ENCODE data around the gene AMOTL1. TPM values are rescaled to one million over a fixed set of nuclear protein-coding genes. Genes with fewer than 3 reads are reported as not detected.

AMOTL1 gene
- total RNA-seq, 4 donors from 2014 or later = 47.2 to 91.6 (median 66.9) TPM

GRCh38 chr11:94793822-94794221 lies 25.7 kb downstream of the AMOTL1 start:
- H3K4me1 ChIP-seq = peaks cover 9 to 78% (median 23%) of the 10 kb centered on the region in 3 donors
- no peaks in the 10 kb centered on the region for H3K27me3 ChIP-seq
- no peak for TF ChIP-seq POLR2A (IDR thresholded peaks at IDR 0.05)
- peak overlapping the region in 3 of 4 donors; percentile 56 to 76 (median 64) for H3K27ac ChIP-seq
- 47 to 53% methylated on average over 2 of the region's 2 CpGs for WGBS, 2 donors
- intact Hi-C loops (cut with DNase I) = no loop called here
- no peak overlapping the region for H3K4me3 ChIP-seq
- no peaks in the 10 kb centered on the region for H3K36me3 ChIP-seq
- H3K9me3 ChIP-seq = no peaks in the 10 kb centered on the region
- DNase-seq = no peak

DNA sequence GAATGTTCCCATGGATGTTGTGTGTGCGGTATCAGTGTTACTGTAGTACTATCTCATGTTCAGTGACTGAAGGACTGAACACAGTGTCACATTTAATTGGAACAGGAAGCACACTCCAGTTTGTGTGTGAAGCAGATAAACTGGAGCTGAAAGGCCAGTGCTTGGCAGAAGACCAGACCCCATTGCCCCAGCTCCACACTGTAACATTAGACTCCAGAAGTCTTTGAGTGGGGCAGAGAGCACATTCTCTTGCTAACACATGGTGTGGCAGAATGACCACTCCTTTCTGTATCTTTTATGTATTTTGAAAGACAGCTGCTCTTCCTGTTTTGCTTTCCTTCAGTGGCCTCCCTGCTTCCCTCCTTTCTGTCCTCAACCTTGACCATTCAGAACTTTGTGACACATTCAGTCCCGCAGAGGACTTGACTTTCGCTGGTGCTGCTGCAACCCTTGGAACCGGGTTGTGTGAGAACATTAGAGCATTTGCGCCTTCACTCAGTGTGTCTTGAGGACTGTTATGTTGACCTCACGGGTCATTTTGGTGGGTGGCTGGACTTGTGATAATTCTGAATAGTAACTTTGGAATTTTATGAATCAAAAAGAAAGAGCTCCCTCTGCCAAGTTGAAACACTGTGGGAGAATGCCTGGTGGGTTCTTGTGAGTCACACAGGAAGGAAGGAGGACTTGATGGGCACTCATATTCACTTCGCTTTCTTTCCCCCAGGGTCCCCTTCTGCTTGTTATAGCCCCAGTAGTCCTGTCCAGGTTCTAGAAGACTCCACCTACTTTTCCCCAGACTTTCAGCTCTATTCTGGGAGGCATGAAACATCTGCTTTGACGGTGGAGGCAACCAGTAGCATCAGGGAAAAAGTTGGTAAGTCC lies 26.4 kb downstream of the AMOTL1 start:
- no peaks in the 10 kb centered on the region for H3K27me3 ChIP-seq
- H3K9me3 ChIP-seq = no peaks in the 10 kb centered on the region
- peaks cover 9 to 71% (median 20%) of the 10 kb centered on the region in 3 donors for H3K4me1 ChIP-seq
- peak overlapping the region in 1 of 4 donors; percentile 33 for H3K4me3 ChIP-seq
- WGBS, 2 donors = 53 to 72% methylated on average over 8 of the region's 8 CpGs
- peaks cover 3 to 5% (median 4%) of the 10 kb centered on the region in 3 donors for H3K36me3 ChIP-seq
- TF ChIP-seq POLR2A (IDR thresholded peaks at IDR 0.05) = no peak
- no peak for TF ChIP-seq CTCF (IDR thresholded peaks at IDR 0.05)
- intact Hi-C loops (cut with DNase I) = no loop called here
- peak overlapping the region; percentile 8 to 76 (median 60) for H3K27ac ChIP-seq
- no peak for DNase-seq

DNA sequence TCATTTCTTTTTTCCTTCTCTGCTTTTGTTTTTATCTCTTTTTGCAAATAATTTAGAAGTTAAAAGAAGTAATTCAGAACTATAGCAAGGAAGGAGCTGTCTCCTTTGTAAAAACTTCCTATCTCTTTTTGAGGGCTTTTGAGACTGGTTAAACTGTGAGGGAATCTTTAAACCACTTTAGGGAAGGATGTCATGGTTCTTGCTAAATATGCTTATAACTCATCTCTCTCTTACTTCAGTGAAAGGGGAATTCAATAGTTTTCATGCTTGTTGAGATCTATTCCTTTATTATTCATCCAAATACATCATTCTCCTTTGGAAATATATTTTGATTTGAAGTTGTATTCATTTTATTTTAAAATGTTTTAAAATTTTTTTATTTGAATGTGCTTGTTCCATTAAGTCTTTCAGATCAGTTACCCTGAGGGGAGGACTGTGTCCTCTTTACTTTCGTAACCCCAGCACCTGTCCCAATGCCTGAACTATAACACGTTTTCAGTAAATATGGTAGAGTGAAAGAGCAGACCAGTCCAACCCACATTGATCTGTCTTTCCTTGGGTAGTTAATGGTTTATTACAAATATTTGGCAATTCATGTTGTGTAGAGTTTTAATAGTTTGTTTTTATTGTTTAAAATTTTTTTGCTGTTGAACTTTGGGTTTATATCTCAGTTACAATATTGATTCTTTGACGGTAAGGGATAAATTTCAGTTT lies 27.5 kb downstream of the AMOTL1 start:
- H3K4me3 ChIP-seq = no peak overlapping the region
- H3K9me3 ChIP-seq = no peaks in the 10 kb centered on the region
- intact Hi-C loops (cut with DNase I) = no loop called here
- TF ChIP-seq POLR2A (IDR thresholded peaks at IDR 0.05) (no peak), CTCF (IDR thresholded peaks at IDR 0.05) (no peak)
- no peaks in the 10 kb centered on the region for H3K27me3 ChIP-seq
- WGBS, 2 donors = 80 to 85% methylated on average over 3 of the region's 3 CpGs
- H3K4me1 ChIP-seq = peaks cover 5 to 71% (median 16%) of the 10 kb centered on the region in 3 donors
- no peak for DNase-seq
- peaks cover 9 to 16% (median 12%) of the 10 kb centered on the region in 3 donors for H3K36me3 ChIP-seq
- peak overlapping the region in 2 of 4 donors; percentile 56 to 64 for H3K27ac ChIP-seq

DNA sequence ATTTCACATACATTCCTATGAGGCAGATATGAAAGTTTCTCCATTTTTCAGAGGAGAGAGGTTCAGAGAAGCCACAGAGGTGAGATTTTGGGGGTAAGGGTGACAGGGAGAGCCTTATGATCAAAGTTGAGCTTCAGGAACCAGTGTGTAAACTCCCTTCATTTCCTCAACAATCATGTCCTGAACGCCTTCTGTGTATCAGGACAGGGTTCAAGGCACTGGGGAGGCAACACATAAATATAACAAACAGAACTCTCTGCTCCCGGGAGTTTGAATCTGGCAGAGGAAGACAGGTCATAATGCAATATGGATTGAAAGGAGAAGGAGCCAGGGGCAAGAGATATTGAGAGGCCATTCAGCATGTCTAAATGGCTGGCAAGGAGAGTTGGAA lies 28.0 kb downstream of the AMOTL1 start:
- no peak for TF ChIP-seq POLR2A (IDR thresholded peaks at IDR 0.05)
- TF ChIP-seq CTCF (IDR thresholded peaks at IDR 0.05) = no peak
- Histone ChIP-seq H3K4me1 (peaks cover 5 to 71% (median 18%) of the 10 kb centered on the region in 3 donors), H3K27me3 (no peaks in the 10 kb centered on the region), H3K4me3 (no peak overlapping the region), H3K36me3 (peaks cover 11 to 22% (median 12%) of the 10 kb centered on the region in 3 donors), H3K27ac (no peak overlapping the region), H3K9me3 (no peaks in the 10 kb centered on the region)
- 53 to 57% methylated on average over 2 of the region's 2 CpGs for WGBS, 2 donors
- DNase-seq = no peak
- intact Hi-C loops (cut with DNase I) = no loop called here

GRCh38 chr11:94796863-94797262 lies 28.7 kb downstream of the AMOTL1 start:
- DNase-seq = no peak
- H3K4me3 ChIP-seq = no peak overlapping the region
- intact Hi-C loops (cut with DNase I) = no loop called here
- 64 to 79% methylated on average over 4 of the region's 4 CpGs for WGBS, 2 donors
- H3K9me3 ChIP-seq = no peaks in the 10 kb centered on the region
- peaks cover 5 to 71% (median 23%) of the 10 kb centered on the region in 3 donors for H3K4me1 ChIP-seq
- no peaks in the 10 kb centered on the region for H3K27me3 ChIP-seq
- no peak for TF ChIP-seq POLR2A (IDR thresholded peaks at IDR 0.05)
- TF ChIP-seq CTCF (IDR thresholded peaks at IDR 0.05) = no peak
- H3K27ac ChIP-seq = no peak overlapping the region
- H3K36me3 ChIP-seq = peaks cover 12 to 29% (median 13%) of the 10 kb centered on the region in 3 donors

Measured in esophagus squamous epithelium (tissue), 5 donors.